H1 (cell line): Measurements from ENCODE around the gene SKA1. TPM values are rescaled to one million over a fixed set of nuclear protein-coding genes. Genes with fewer than 3 reads are reported as not detected.

Experiments
- CHD7 ChIP-seq: fragments of 300-600 bp; sonication (generic); IDR thresholded peaks from 2 replicates; pipeline ENCODE4 v1.7.1; 2012; ENCODE audit warnings: low read length, moderate library complexity, mild to moderate bottlenecking, inconsistent platforms; ENCODE audit not compliant: insufficient replicate concordance
- CTCF ChIP-seq, 3 experiments: IDR thresholded peaks; 1 replicate in 2 of 3; 2 replicates in 1 of 3; pipeline versions ENCODE4 v1.5.1 to v1.6.1; 2011; ENCODE audit warnings: low read length in 3 of 3, mild to moderate bottlenecking in 3 of 3, inconsistent platforms in 2 of 3, low read depth in 1 of 3, moderate library complexity in 1 of 3; ENCODE audit not compliant: insufficient read depth in 1 of 3; ENCODE audit errors: control extremely low read depth in 1 of 3
- polyA plus RNA-seq, 7 experiments: library from polyadenylated mRNA; depleted of rRNA in 3 of 7; stranded (reverse) in 5 of 7; unstranded in 2 of 7; fragments of >200 nt in 5 of 7; fragments of 200-250 nt in 2 of 7; gene quantifications; 1 replicate in 5 of 7; 2 replicates in 1 of 7; 4 replicates in 1 of 7; pipeline versions ENCODE4 v1.2.1 to v1.2.3, GENCODE V29; 2011 to 2013; ENCODE audit warnings: missing spikeins in 2 of 7, mixed read lengths in 2 of 7
- total RNA-seq: library from RNA; stranded (reverse); fragmentation: NEBNext Ultra II Directional; extraction: Animal tissue kit (Norgen Biotek cat#: 25700); gene quantifications from 2 replicates; pipeline ENCODE4 v1.2.1, GENCODE V29; 2021

The SKA1 gene
- total and polyA plus RNA-seq, 2 of the 8 experiments (the other 6 are each of a cell fraction or from before 2014, with no cell fraction given), result 8.6 to 22.9 TPM

GRCh38 chr18:50429207-50429948 lies 54.5 kb downstream of the SKA1 start (continued):
- TF ChIP-seq CHD7, result no peak
- TF ChIP-seq CTCF (IDR thresholded peaks at IDR 0.05; ENCODE audit: control extremely low read depth in 1 of 3, insufficient read depth in 1 of 3, low read depth in 1 of 3, low read length in 3 of 3), result peak in 2 of 3 experiments; percentile 5 to 21; a peak in 2 of 4 replicates
